DMS53 treated with DMSO at 0.1 percent for 48 hours (cell line): Measurements from ENCODE around the gene BCL7C.
A peak's percentile ranks its signal among the peaks of the same experiment; 100 is the strongest.
"Not testable (repeated sequence)": the region's sequence is repeated elsewhere in the genome, so short reads cannot be mapped to it uniquely, and the experiment has no call there.

Source experiments
- DNase-seq: peaks from one replicate; lab custom pipeline; 2025; ENCODE audit not compliant: unreplicated experiment; lab: John Stamatoyannopoulos, UW

The BCL7C gene

GRCh38 chr16:30896261-30896888 is 2.5 kb upstream of the BCL7C start, which contains the start of gene CTF1:
Gene CTF1 (plus strand): TSS chr16:30896614. CDS start chr16:30896644, 30 bp downstream.
- no peak for DNase-seq

GRCh38 chr16:30895627-30896260 is 1.9 kb upstream of the BCL7C start:
- no peak for DNase-seq

- no peak for DNase-seq
These were observed 877 bp upstream of the BCL7C start for GRCh38 chr16:30894540-30895368.

GRCh38 chr16:30893417-30893743 is 497 bp downstream of the BCL7C start:
- DNase-seq = no peak

- DNase-seq = no peak
These were observed 1.0 kb downstream of the BCL7C start for GRCh38 chr16:30892670-30893416.

- not testable (repeated sequence) for DNase-seq
These were observed 2.6 kb downstream of the BCL7C start for GRCh38 chr16:30891043-30891823.

GRCh38 chr16:30889721-30890120 is 4.2 kb downstream of the BCL7C start:
- no peak for DNase-seq

GRCh38 chr16:30888856-30889499 is 4.9 kb downstream of the BCL7C start:
- DNase-seq = no peak

- DNase-seq = no peak
These were observed 6.0 kb downstream of the BCL7C start for GRCh38 chr16:30887927-30888326.

GRCh38 chr16:30886145-30886544 is 7.7 kb downstream of the BCL7C start:
- DNase-seq = no peak

GRCh38 chr16:30885196-30885595 is 8.7 kb downstream of the BCL7C start:
- no peak for DNase-seq

GRCh38 chr16:30884760-30885159 is 9.1 kb downstream of the BCL7C start:
- DNase-seq = no peak

- DNase-seq = no peak
These were observed 11.2 kb downstream of the BCL7C start for GRCh38 chr16:30882429-30883310.

- no peak for DNase-seq
These were observed 17.0 kb downstream of the BCL7C start for GRCh38 chr16:30876867-30877266.

GRCh38 chr16:30875871-30876801 is 17.7 kb downstream of the BCL7C start:
- no peak for DNase-seq

- DNase-seq = peak; percentile 67
These were observed 18.8 kb downstream of the BCL7C start for GRCh38 chr16:30874821-30875717.

GRCh38 chr16:30874244-30874820 is 19.5 kb downstream of the BCL7C start:
- DNase-seq = no peak
